ENCODE data around the gene GCHFR.

The GCHFR gene

GRCh38 chr15:40763801-40764628, at the start of gene GCHFR:
Gene GCHFR, plus strand, starts transcription at chr15:40764068. Its CDS starts 113 bp downstream, at chr15:40764181.
- peak; percentile 80 for DNase-seq

- DNase-seq, result no peak
Observed at GRCh38 chr15:40714144-40714543, 49.7 kb upstream of the GCHFR start.

GRCh38 chr15:40716165-40716564, 47.7 kb upstream of the GCHFR start:
- no peak for DNase-seq

- no peak for DNase-seq
Observed at GRCh38 chr15:40721701-40722100, 42.2 kb upstream of the GCHFR start.

- no peak for DNase-seq
Observed at GRCh38 chr15:40722354-40722753, 41.5 kb upstream of the GCHFR start.

- no peak for DNase-seq
Observed at GRCh38 chr15:40722934-40723333, 40.9 kb upstream of the GCHFR start.

GRCh38 chr15:40723919-40724318, 39.9 kb upstream of the GCHFR start:
- DNase-seq, result no peak

- DNase-seq, result no peak
Observed at GRCh38 chr15:40731034-40731433, 32.8 kb upstream of the GCHFR start.

GRCh38 chr15:40736575-40736974, 27.3 kb upstream of the GCHFR start:
- no peak for DNase-seq

GRCh38 chr15:40737048-40737447, 26.8 kb upstream of the GCHFR start:
- DNase-seq, result no peak

GRCh38 chr15:40739047-40739446, 24.8 kb upstream of the GCHFR start:
- no peak for DNase-seq

- DNase-seq, result no peak
Observed at GRCh38 chr15:40739854-40740253, 24.0 kb upstream of the GCHFR start.

- DNase-seq, result peak; percentile 48
Observed at GRCh38 chr15:40743485-40743901, 20.4 kb upstream of the GCHFR start.

- peak; percentile 58 for DNase-seq
Observed at GRCh38 chr15:40743921-40744814, 19.7 kb upstream of the GCHFR start.

- peak; percentile 19 for DNase-seq
Observed at GRCh38 chr15:40744815-40745152, 19.1 kb upstream of the GCHFR start.

- peak; percentile 60 for DNase-seq
Observed at GRCh38 chr15:40746916-40747418, 16.9 kb upstream of the GCHFR start.

- peak; percentile 77 for DNase-seq
Observed at GRCh38 chr15:40747685-40748631, 15.9 kb upstream of the GCHFR start.

GRCh38 chr15:40749151-40749630, 14.7 kb upstream of the GCHFR start:
- no peak for DNase-seq

GRCh38 chr15:40750885-40751284, 13.0 kb upstream of the GCHFR start:
- DNase-seq, result no peak

GRCh38 chr15:40751745-40752144, 12.1 kb upstream of the GCHFR start:
- DNase-seq, result no peak

GRCh38 chr15:40754574-40754882, 9.3 kb upstream of the GCHFR start:
- DNase-seq, result peak; percentile 31
